Raji (cell line): ENCODE results near the gene RTBDN.

Experiments
- POLR2A ChIP-seq: IDR thresholded peaks from 2 replicates; pipeline ENCODE4 v1.6.1; 2011; ENCODE audit warnings: low read depth, low read length, control low read depth; ENCODE audit not compliant: insufficient read depth

Gene RTBDN

GRCh38 chr19:12802267-12803106 lies 31.9 kb downstream of the RTBDN start:
- no peak for TF ChIP-seq POLR2A

GRCh38 chr19:12801466-12802266 lies 32.7 kb downstream of the RTBDN start, which contains the start of the genes PRDX2 and THSD8:
PRDX2 (minus strand) TSS chr19:12801800; CDS start chr19:12801261, 539 bp downstream.
THSD8 (plus strand) TSS chr19:12802069; CDS start chr19:12802072, 3 bp downstream.
- TF ChIP-seq POLR2A: peak; percentile 97

GRCh38 chr19:12800923-12801465 lies 33.4 kb downstream of the RTBDN start:
- TF ChIP-seq POLR2A: no peak

GRCh38 chr19:12800466-12800770 lies 34.0 kb downstream of the RTBDN start:
- no peak for TF ChIP-seq POLR2A

- no peak for TF ChIP-seq POLR2A
These were observed 34.5 kb downstream of the RTBDN start for GRCh38 chr19:12799742-12800465.

- no peak for TF ChIP-seq POLR2A
These were observed 37.2 kb downstream of the RTBDN start for GRCh38 chr19:12797141-12797587.

- TF ChIP-seq POLR2A: peak; percentile 40
These were observed 38.0 kb downstream of the RTBDN start for GRCh38 chr19:12796146-12797071.

GRCh38 chr19:12794971-12795381 lies 39.4 kb downstream of the RTBDN start:
- TF ChIP-seq POLR2A: no peak

GRCh38 chr19:12794196-12794941 lies 40.0 kb downstream of the RTBDN start:
- no peak for TF ChIP-seq POLR2A

- TF ChIP-seq POLR2A: peak; percentile 71
These were observed 40.8 kb downstream of the RTBDN start for GRCh38 chr19:12793290-12794195.

- TF ChIP-seq POLR2A: no peak
These were observed 41.5 kb downstream of the RTBDN start for GRCh38 chr19:12792853-12793289.

- peak; percentile 76 for TF ChIP-seq POLR2A
These were observed 42.1 kb downstream of the RTBDN start for GRCh38 chr19:12792051-12792852.
